Stimulated activated CD8-positive, alpha-beta memory T cell treated with anti-CD3 and anti-CD28 coated beads, Interleukin-7, amount 100 ng/mL, for 24 hours (primary cell): ENCODE measurements around the gene NDRG4.

Experiments used
- DNase-seq: peaks from one replicate; pipeline ENCODE4 v3.0.0-alpha.2; 2020; ENCODE audit warnings: low read depth

NDRG4 gene, protein sequence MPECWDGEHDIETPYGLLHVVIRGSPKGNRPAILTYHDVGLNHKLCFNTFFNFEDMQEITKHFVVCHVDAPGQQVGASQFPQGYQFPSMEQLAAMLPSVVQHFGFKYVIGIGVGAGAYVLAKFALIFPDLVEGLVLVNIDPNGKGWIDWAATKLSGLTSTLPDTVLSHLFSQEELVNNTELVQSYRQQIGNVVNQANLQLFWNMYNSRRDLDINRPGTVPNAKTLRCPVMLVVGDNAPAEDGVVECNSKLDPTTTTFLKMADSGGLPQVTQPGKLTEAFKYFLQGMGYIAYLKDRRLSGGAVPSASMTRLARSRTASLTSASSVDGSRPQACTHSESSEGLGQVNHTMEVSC

DNA sequence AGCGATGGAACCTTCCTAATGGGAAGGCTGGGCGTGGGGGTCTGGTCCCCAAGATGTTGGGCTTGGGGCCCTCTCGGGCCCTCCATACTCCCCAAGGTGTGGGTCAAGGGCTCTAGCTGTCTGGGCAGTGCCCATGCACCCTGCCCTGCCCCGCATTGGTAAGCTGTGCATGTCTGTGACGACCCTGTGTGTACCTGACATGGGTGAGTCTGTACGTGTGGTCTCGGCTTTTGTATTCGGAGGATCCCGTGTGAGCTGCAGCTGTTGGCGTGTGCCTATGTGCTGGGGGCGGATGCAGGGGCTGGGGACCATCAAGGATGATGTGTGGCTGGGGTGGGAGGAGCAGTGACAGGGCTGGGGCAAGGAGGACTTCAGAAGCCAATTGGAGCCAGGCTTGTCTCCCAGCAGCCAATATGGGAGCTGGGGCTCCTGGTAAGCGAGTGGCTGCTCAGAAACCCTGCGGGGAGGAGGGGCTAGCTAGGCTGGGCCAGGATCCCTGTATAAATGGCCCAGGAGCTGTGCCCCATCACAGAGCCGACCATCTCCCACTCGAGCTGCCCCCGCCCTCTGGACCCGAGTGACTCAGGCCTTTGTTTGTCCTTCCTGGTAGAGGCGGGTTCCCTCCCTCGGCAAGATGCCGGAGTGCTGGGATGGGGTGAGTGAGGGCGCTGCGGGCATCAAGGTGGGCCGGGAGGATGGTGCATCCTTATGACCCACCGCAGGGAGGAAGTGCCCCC is at the start of gene NDRG4:
Gene NDRG4, plus strand, starts transcription at position 529 of the 737 bp plus-strand sequence. Its CDS starts 106 bp downstream, at position 635.
- no peak for DNase-seq

DNA sequence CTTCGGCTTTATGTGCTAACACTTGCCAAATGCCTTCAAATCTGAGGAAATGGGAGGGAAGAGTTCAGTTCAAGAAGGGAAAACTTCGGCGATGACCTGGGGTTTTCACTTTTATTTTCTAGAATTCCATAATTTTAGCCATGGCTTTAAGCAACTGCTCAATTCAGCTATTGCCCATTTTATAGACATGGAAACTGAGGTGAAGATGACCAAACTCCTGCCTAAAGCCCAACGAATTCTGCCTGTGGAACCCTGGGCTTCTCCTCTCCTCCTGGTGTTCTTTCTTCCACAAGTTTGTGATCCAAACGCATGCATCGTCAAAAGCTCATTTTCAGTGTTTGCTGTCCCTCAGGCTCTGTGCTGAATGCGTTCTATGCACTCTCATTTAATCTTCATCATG is 49.4 kb upstream of the NDRG4 start:
- no peak for DNase-seq

DNA sequence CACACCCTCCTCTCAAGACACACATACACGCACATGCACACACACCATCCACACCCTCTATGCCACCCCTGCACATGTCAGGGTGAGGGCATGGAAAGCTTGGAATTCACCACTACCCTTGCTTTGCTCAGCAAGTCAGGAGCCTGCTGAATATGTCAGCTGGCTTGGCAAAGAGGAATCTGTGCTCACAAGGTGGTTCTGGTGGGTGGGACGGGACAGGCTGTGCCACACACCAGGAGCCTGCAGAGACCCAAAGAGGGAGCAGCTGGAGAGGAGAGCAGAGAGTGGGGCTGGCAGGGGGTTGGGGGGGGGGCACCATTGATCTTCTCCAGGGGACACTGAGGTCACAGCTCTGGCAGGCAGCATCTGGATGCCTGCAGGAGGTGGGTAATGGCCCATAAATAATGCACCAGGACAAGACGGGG is 48.7 kb upstream of the NDRG4 start:
- no peak for DNase-seq

DNA sequence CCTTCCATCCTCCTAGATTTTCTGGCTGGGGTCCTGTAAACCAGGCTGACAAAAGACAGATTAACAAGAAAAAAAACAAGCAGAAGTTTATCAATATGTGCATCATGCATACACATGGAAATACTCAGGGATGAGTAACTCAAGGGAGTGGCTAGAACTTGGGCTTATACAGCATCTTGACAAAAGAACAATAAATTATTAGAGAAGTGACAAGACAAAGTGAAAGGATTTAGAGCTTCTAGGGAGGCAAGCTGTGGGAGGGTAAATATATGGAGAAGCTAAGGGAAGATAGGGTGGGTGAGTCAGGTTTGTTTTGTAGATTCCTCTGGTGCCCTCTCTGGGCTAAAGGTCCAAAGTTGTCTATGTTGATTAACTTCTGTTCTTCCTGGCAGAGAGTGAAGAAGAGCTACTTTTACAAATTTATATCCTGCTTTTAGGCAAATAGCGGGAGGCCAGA is 48.0 kb upstream of the NDRG4 start:
- DNase-seq: no peak

DNA sequence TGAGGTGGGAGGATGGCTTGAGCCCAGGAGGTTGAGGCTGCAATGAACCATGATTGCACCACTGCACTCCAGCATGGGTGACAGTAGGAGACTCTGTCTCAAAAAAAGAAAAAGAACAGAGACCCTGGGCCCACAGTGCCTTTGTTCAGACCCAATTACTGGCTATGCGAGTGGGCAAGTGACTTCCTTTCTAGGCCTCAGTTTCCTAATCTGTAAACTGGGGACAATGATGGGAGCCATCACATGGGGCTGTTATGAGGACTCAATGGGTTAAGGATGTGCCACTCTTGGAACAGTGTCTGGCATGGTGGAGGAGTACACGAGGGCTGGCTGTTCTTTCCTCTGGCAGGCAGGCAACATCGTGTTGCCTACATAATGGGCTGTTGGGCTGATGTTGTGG is 47.3 kb upstream of the NDRG4 start:
- no peak for DNase-seq

DNA sequence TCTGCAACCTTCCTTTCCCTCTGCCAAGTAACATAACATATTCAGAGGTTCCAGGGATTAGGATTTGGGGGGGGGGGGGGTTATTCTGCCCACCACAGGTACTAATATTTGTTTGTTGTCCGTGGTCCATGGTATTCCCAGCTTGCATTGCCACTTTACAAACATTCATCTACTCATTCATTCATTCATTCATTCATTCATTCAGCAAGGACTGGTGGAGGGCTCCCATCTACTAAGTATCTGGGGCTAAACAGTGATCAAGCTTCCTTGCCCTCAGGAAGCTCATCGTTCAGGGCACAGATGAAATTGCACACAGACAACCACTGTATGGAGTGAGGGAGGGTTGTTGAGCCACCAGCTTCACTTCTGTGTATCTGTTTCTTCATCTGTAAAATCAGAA is 45.8 kb upstream of the NDRG4 start:
- DNase-seq: no peak

DNA sequence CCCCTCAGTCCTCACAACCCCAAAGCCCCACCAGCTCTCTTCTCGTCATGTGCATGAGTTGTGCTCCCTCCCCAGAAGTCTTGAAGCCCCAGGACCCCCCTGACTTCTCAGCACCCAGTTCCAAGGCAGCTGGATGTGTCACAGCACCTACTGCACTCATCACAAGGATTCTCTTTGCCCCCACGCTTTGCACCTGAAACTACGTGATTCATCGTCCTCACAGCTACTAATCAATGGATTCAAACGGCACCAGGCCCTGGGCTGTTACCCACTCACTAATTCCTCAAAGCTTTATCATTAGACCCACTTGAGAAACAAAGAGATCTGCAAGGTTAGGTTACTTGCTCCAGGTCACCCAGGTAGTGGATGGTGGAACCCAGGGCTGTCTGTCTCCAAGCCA is 45.1 kb upstream of the NDRG4 start:
- no peak for DNase-seq

DNA sequence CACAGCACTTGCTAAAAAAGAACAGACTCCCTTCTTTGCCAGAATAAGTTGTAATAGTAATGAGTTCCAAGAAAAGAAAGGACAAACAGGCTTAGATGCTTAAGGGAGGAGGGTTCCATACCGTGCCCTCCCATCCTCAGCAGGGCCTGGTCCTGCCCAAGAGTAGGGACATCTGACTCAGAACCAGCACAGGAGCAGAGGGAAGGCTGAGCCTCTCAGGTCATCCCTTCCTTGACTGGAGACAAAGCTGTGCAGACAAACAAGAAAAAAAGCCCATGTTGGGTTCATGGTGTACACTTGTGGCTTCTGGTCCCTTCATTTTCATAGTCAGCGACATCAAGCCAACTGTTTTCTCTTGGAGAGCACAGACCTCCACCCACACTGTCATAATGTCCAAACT is 44.2 kb upstream of the NDRG4 start:
- no peak for DNase-seq

DNA sequence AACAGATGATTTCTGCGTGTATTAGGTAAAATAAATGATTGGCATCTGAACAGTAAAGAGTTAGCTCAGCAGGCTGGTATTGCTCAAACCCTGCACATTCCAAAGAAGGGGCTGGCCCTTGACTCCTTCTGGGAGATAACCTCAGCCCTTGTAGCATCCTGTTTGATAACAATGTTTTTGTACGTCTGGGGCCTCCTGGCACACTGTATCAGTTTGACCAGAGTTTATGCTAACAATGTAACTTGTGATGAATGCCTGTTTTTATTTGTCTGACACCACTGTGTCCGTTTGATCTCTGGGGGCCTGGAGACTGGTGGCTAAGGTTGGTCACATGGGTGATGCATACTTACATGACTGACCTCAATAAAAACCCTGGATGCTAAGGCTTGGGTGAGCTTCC is 43.8 kb upstream of the NDRG4 start:
- no peak for DNase-seq

DNA sequence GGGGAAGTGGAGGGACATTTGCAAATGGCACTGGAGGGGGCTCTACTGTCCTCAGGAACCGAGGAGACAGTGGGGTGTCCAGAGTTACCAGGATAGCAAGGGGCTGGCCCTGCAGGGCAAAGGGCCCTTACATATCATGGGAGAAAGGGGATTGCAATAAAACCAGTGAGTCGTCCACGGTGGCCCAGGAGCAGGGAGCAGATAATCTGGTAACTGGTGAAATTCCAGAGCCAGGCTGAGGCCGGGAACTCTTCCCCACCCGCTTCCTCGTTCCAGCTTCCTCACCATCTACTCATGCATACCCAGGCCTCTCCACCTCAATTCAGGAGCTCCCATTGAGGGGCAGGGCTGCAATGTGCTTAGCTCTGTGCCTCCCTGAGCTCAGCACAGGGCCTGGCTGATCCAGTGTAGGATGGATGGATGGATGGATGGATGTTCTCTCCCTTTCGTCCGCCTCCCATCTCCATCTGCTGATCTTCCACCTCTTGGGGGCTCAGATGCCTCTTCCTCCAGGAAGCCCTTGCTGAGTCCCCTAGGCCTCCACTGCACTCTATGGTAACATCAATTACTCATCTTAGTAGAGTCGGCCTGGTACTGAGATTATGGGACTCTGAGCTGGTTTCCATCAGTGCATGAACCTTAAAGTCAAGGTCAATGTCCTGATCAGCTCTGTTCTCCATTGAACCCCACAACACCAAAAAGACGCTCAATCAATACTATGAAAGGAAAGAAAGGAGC is 41.2 kb upstream of the NDRG4 start:
- DNase-seq: no peak

DNA sequence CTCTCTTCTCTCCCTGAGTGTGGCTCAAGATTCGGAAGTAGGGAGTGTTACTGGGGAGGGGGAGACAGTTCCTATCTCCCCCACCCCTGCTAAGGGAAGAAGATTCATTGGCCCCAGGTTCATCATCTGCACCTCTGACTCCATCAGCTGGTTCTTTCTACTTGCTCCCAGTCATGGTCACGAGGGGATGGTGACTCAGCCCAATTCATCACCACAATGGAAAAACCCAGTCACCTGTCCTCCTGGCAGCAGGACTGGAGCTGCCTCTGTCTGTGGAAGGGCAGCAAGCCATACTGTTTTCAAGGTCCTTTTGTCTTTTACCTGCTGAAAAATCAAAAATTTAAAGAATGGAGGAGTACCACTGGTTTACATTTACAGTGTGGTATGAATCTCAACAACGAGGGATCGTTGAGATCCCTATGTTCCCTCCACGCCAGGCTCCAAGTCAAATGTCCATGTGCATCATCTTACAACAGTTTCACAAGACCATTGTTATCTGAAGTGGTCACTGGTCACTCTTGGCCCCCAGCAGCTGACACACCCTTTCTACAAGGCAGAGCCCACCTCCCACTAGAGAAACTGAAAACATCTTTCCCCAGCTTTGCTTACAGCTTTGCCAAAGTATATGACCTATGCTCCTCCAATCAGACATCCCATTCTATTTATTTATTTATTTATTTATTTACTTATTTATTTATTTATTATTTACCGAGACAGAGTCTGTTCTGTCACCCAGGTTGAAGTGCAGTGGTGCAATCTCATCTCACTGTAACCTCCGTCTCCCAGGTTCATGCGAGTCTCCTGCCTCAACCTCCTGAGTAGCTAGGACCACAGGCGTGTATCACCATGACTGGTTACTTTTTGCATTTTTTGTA is 40.4 kb upstream of the NDRG4 start:
- peak; percentile 30 for DNase-seq

DNA sequence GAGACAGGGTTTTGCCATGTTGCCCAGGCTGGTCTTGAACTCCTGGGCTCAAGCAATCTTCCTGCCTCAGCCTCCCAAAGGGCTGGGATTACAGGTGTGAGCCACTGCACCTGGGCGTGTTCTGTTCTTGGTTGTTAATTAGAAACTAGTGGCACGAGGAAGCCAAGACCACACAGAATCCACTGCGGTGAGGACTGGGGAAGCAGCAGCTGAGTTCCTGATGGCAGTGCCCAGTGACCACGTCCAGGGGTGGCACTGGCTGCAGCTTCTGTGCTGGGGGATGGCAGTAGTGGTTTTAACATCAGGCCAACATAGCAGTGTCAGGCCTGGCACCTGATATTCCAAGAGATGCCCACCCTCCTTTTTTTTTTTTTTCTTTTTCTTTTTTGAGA is 39.7 kb upstream of the NDRG4 start:
- no peak for DNase-seq

DNA sequence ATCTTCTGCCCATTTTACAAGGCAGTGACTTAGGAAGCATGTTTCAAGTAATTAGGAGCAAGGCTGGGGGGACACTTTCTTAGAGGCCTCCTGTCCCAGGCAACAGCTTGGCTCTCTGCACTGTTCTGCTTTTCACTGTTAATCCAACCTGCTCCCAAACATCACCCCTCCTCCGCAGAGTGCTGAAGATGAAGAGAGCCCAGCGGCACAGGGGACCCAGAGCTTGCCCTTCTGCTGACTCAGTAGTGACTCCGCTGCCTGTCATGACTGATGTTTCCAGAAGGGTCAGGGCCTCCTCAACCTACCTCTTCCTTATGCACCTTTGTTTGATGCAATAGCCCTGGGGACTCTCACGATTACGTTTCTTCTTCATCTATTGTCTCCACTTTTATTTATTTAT is 38.9 kb upstream of the NDRG4 start:
- DNase-seq: no peak

DNA sequence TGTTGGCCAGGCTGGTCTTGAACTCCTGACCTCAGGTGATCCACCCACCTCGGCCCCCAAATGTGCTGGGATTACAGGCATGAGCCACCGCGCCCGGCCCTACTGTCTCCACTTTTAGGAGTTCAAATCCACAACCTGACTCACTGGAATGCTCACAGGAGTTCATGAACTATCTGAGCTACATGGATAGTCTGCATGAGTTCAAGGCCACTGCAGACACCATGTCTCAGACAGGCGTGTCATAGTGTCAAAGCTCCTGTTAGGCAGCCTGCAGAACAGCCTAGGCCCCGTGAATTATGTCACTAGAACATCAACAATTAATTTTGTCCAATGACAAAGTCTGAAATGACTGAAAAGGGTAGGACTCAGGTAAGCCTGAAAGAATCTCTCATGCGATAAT is 38.3 kb upstream of the NDRG4 start:
- no peak for DNase-seq

DNA sequence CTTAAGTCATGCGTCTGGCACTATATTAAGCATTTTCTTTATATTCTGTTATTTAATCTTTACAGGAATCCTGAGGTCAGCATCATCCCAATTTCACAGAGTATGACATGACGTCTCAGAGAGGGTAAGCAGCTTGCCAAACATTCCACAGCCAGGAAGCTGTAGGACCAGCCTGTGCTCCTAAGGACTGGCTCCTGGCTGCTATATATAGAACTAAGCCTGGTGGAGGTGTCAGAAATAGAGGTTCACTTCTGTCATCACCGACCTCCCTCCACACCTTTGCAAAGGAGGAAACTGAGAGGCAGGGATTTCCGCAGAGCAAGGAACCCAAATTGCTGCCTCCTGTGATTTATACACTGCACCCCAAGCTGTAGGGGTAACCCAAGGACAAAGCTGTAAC is 37.9 kb upstream of the NDRG4 start:
- DNase-seq: no peak

DNA sequence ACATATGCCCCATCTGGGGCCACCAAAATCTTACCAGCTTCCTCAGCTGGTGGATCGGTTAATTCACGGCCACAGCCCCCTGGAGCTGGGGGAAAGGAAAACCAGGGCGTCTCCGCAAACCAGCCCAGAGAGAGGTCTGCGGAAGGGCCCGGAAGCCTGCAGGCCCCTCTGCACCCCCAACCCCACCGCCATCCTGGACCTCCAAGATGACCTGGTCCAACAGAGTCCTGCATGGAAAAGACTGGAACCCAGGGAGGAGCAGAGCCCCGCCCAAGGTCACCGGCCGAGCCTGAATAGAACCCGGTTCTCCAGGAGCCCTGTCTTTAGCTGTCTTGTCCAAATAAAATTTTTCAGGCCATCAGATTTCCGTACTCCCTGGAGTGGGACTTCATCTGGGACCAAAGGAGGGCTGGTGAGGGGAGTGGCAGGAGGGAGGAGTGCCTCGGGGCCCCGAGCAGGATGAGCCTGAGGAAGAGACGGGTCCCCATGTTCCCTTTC is 37.4 kb upstream of the NDRG4 start:
- no peak for DNase-seq

DNA sequence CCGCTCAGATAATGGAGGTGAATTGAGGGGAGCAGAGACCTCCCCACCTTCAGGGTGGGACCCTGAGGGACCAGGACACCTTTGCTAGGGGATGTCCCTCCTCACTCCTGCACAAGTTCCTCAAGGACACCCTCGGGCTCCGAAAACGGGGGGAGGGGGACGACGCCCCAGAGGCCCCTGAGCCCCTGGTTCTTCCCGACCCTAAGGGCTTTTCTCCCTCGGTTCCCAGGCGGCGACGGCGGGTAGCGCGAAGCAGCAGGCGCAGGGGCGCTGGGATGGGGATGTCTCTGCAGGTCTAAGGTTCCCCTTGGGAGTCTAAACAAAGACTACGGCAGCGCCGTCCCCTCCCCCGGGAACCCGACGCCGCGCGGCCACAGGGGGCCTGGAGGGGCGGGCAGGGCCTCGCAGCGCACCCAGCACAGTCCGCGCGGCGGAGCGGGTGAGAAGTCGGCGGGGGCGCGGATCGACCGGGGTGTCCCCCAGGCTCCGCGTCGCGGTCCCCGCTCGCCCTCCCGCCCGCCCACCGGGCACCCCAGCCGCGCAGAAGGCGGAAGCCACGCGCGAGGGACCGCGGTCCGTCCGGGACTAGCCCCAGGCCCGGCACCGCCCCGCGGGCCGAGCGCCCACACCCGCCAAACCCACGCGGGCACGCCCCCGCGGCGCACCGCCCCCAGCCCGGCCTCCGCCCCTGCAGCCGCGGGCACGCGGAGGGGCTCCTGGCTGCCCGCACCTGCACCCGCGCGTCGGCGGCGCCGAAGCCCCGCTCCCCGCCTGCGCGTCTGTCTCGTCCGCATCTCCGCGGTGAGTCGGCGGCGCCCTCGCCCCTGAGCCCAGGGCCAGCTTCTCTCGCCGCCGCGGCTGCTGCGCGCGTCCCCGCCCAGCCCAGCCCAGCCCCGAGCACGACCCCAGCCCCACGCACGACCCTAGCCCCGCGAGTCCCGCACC is 36.7 kb upstream of the NDRG4 start:
- no peak for DNase-seq

DNA sequence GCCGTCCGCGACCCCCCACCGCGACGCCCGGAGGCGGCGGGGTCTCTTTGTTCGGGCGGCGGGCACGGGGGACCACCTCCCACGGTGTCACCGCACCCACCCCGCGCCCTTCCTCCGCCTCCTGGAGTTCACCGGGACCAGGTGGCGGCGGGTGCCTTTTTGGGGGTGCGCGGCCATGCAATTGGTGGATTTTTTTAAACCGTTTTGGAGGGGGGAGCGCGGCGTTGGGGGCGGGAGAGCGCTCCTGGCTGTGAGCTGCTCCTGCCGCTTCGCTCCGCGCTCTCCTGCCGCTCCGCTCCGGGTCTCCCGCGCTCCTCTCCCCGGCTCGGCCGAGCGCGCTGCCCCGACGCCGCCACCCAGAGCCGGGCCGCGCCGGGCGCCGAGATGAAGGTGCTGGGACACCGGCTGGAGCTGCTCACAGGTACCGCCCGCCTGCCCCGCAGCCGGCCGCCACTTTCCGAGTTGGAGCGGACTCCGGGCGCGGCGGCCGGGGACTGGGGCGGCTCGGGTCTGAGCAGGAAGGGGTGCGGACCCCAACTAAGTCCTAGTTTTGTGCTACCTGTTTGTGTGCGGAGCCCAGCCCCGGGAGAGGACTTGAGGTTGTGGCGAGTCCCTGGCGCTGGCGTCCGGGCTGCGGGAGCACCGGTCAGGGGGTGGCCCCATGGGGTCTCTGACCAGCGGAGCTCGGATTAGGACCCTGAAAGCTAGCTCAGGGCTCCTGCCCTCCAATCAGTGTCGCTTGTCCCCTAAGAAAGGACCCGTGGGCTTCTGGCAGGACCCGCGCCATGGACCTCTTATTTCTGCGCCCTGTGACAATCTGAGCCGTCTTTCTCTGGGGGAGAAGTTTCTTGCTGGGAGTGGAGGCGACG is 35.7 kb upstream of the NDRG4 start:
- no peak for DNase-seq

DNA sequence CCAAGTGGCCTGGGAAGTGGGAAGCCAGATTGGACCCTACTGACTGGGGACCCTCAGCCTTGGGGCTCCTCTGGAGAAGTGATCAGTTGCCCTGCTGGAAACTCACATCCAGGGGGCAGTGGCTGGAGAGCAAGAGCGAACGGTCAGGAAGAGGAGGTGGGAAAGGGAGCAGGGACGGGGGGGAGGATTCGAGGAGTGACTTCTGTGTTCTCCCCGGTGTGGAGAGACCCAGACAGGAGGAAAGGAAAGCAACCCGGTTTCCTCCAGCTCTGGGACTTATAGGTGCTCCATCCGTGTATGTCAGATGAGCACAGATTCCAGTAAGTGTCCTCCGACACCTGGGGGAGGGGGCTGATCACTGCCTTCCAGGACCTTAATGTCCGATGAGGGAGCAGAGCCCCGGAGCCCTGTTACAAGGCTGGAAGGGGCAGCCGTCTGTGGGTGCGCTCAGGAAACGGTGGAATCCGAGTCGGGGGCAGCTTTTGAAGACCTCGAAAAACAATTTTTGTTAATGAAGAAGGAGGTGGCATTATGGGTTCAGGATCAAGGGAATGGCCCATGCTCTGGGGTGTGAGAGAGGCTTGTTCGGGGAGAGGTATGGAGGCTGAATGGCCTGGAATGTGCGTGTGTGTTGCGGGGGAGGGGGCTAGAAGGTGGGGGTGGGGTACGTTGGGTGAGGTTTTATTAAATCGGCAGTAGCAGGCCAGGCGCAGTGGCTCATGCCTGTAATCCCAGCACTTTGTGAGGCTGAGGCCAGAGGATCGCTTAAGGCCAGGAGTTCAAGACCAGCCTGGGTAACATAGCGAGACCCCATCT is 34.8 kb upstream of the NDRG4 start:
- no peak for DNase-seq
